SJCRH30 (cell line): ENCODE measurements around the gene ZNF548. TPM values are rescaled to one million over a fixed set of nuclear protein-coding genes. Genes with fewer than 3 reads are reported as not detected.

Experiments used
- DNase-seq, 2 experiments: peaks; one replicate each; pipeline ENCODE4 v3.0.0-alpha.2; 2015 to 2020
- H3K27ac ChIP-seq: fragments of 250-450 bp; sonication (Bioruptor Pico); 2 replicates; pipeline ENCODE4 v1.5.1; 2020; ENCODE audit warnings: mild to moderate bottlenecking, moderate library complexity
- H3K27me3 ChIP-seq: fragments of 250-450 bp; sonication (Bioruptor Pico); 2 replicates; pipeline ENCODE4 v1.5.1; 2020; ENCODE audit warnings: mild to moderate bottlenecking, moderate library complexity
- H3K36me3 ChIP-seq: fragments of 250-450 bp; sonication (Bioruptor Pico); 2 replicates; pipeline ENCODE4 v1.5.1; 2020; ENCODE audit warnings: mild to moderate bottlenecking, moderate library complexity
- H3K4me1 ChIP-seq: fragments of 250-450 bp; sonication (Bioruptor Pico); 2 replicates; pipeline ENCODE4 v1.5.1; 2020; ENCODE audit warnings: mild to moderate bottlenecking, moderate library complexity
- H3K4me3 ChIP-seq: fragments of 250-450 bp; sonication (Bioruptor Pico); 2 replicates; pipeline ENCODE4 v1.5.1; 2020; ENCODE audit warnings: mild to moderate bottlenecking, moderate library complexity
- H3K9me3 ChIP-seq: fragments of 250-450 bp; sonication (Bioruptor Pico); replicated peaks from 2 replicates; pipeline ENCODE4 v1.5.1; 2020; ENCODE audit warnings: mild to moderate bottlenecking, moderate library complexity
- total RNA-seq: library from RNA; depleted of rRNA; stranded (reverse); fragments of >200 nt; shearing (Covaris generic); gene quantifications from 2 replicates; pipeline ENCODE4 v1.2.3, GENCODE V29; 2014; rRNA removed

The ZNF548 gene
- total RNA-seq, 1 experiment from 2014 or later: 15.1 TPM

GRCh38 chr19:57435062-57435978 lies 45.7 kb downstream of the ZNF548 start, which contains the start of gene ZNF749:
TSS of gene ZNF749 (plus strand) at chr19:57435325. CDS start at chr19:57435579, 254 bp downstream.
- Histone ChIP-seq H3K27me3 (no peaks in the 10 kb centered on the region), H3K27ac (peak within 1 kb of the TSS; percentile 38; the same call in 1 of the 2 replicates), H3K4me3 (peak within 1 kb of the TSS; percentile 70), H3K9me3 (peaks cover 3% of the 10 kb centered on the region; the same call in 1 of the 2 replicates), H3K4me1 (no peaks in the 10 kb centered on the region), H3K36me3 (peaks cover 17% of the 10 kb centered on the region)
- DNase-seq: peak; percentile 99 to 100

- Histone ChIP-seq H3K9me3 (peaks cover 3% of the 10 kb centered on the region; the same call in 1 of the 2 replicates), H3K4me3 (peak overlapping the region; percentile 70; the same call in 1 of the 2 replicates), H3K27me3 (no peaks in the 10 kb centered on the region), H3K4me1 (no peaks in the 10 kb centered on the region), H3K36me3 (peaks cover 17% of the 10 kb centered on the region), H3K27ac (no peak overlapping the region)
- no peak for DNase-seq
Measured at GRCh38 chr19:57436417-57436816, 46.8 kb downstream of the ZNF548 start.

GRCh38 chr19:57437931-57438330 lies 48.3 kb downstream of the ZNF548 start:
- H3K36me3 ChIP-seq: peaks cover 20% of the 10 kb centered on the region

GRCh38 chr19:57438925-57439324 lies 49.3 kb downstream of the ZNF548 start:
- no peak overlapping the region for H3K27ac ChIP-seq
- no peaks in the 10 kb centered on the region for H3K27me3 ChIP-seq
- H3K36me3 ChIP-seq: peaks cover 30% of the 10 kb centered on the region
- DNase-seq: no peak
- H3K4me3 ChIP-seq: no peak overlapping the region
- no peaks in the 10 kb centered on the region for H3K4me1 ChIP-seq
- peaks cover 6% of the 10 kb centered on the region for H3K9me3 ChIP-seq

More at GRCh38 chr19:57437931-57438330, 48.3 kb downstream of the ZNF548 start:
- Histone ChIP-seq H3K4me1 (no peaks in the 10 kb centered on the region), H3K9me3 (peaks cover 3% of the 10 kb centered on the region; the same call in 1 of the 2 replicates), H3K4me3 (no peak overlapping the region), H3K27me3 (no peaks in the 10 kb centered on the region), H3K27ac (no peak overlapping the region)
- no peak for DNase-seq

- Histone ChIP-seq H3K4me1 (no peaks in the 10 kb centered on the region), H3K4me3 (no peak overlapping the region), H3K36me3 (peaks cover 50% of the 10 kb centered on the region), H3K27me3 (no peaks in the 10 kb centered on the region), H3K27ac (no peak overlapping the region), H3K9me3 (peaks cover 21% of the 10 kb centered on the region)
- no peak for DNase-seq
Measured at GRCh38 chr19:57441979-57442752, 52.5 kb downstream of the ZNF548 start.

GRCh38 chr19:57443121-57443696 lies 53.6 kb downstream of the ZNF548 start:
- Histone ChIP-seq H3K4me1 (no peaks in the 10 kb centered on the region), H3K36me3 (peaks cover 43% of the 10 kb centered on the region), H3K9me3 (peaks cover 21% of the 10 kb centered on the region), H3K27me3 (no peaks in the 10 kb centered on the region), H3K27ac (no peak overlapping the region), H3K4me3 (no peak overlapping the region)
- DNase-seq: peak in 1 of 2 experiments; percentile 10

GRCh38 chr19:57452307-57452706 lies 62.7 kb downstream of the ZNF548 start:
- H3K4me3 ChIP-seq: no peak overlapping the region
- no peaks in the 10 kb centered on the region for H3K4me1 ChIP-seq
- H3K27ac ChIP-seq: no peak overlapping the region
- no peak for DNase-seq
- H3K36me3 ChIP-seq: peaks cover 13% of the 10 kb centered on the region
- H3K9me3 ChIP-seq: no peaks in the 10 kb centered on the region; the same call in 1 of the 2 replicates
- no peaks in the 10 kb centered on the region for H3K27me3 ChIP-seq

Other genes with a start within 250 kb of the ZNF548 start
- gene ZIM3, start 244.7 kb upstream of the ZNF548 start, total RNA-seq: not detected in 2 replicates
- not detected in 2 replicates for gene DUXA, start 222.4 kb upstream of the ZNF548 start, total RNA-seq
- gene ZNF264, start 198.4 kb upstream of the ZNF548 start, total RNA-seq: 15.5 and 18.2 TPM in 2 replicates
- 0.79 and 0.93 TPM in 2 replicates for gene AURKC, start 158.8 kb upstream of the ZNF548 start, total RNA-seq
- gene ZNF805, start 149.2 kb upstream of the ZNF548 start, total RNA-seq: 14.7 and 15.5 TPM in 2 replicates
- 39.4 and 40.5 TPM in 2 replicates for gene ZNF460, start 109.4 kb upstream of the ZNF548 start, total RNA-seq
- 13.0 and 13.5 TPM in 2 replicates for gene ZNF543, start 69.4 kb upstream of the ZNF548 start, total RNA-seq
- 9.6 and 10.9 TPM in 2 replicates for gene ZNF304, start 38.6 kb upstream of the ZNF548 start, total RNA-seq
- gene TRAPPC2B, start 26.3 kb upstream of the ZNF548 start, total RNA-seq: 13.2 and 17.3 TPM in 2 replicates
- 1.9 and 2.0 TPM in 2 replicates for gene ZNF547, start 26.3 kb upstream of the ZNF548 start, total RNA-seq
- 11.4 and 13.1 TPM in 2 replicates for gene ZNF17, start 21.3 kb downstream of the ZNF548 start, total RNA-seq
- 19.4 and 20.6 TPM in 2 replicates for gene ZNF749, start 45.5 kb downstream of the ZNF548 start, total RNA-seq
- gene VN1R1, start 67.3 kb downstream of the ZNF548 start, total RNA-seq: 0.66 and 0.67 TPM in 2 replicates
- 15.6 and 16.0 TPM in 2 replicates for gene ZNF772, start 87.7 kb downstream of the ZNF548 start, total RNA-seq
- gene ZNF419, start 97.9 kb downstream of the ZNF548 start, total RNA-seq: 9.4 and 12.3 TPM in 2 replicates
- gene ZNF773, start 110.1 kb downstream of the ZNF548 start, total RNA-seq: 12.2 and 15.1 TPM in 2 replicates
- gene ZNF549, start 137.5 kb downstream of the ZNF548 start, total RNA-seq: 8.1 and 9.1 TPM in 2 replicates
- gene ZNF550, start 170.0 kb downstream of the ZNF548 start, total RNA-seq: 11.8 and 13.4 TPM in 2 replicates
- gene ZNF416, start 189.1 kb downstream of the ZNF548 start, total RNA-seq: 6.8 and 7.5 TPM in 2 replicates
- gene ZIK1, start 194.3 kb downstream of the ZNF548 start, total RNA-seq: 8.4 and 9.3 TPM in 2 replicates
- gene ZNF530, start 210.0 kb downstream of the ZNF548 start, total RNA-seq: 11.7 and 17.8 TPM in 2 replicates
- 20.2 and 20.8 TPM in 2 replicates for gene ZNF134, start 224.4 kb downstream of the ZNF548 start, total RNA-seq
- gene ZNF211, start 243.3 kb downstream of the ZNF548 start, total RNA-seq: 14.5 and 16.6 TPM in 2 replicates